ENCODE measurements around the gene KRTAP10-12.
A peak's percentile ranks its signal among the peaks of the same experiment; 100 is the strongest.

Gene KRTAP10-12

GRCh38 chr21:44699502-44700001 is 2.6 kb downstream of the KRTAP10-12 start:
- DNase-seq = no peak

- DNase-seq = no peak
Measured at GRCh38 chr21:44700101-44701022, 3.4 kb downstream of the KRTAP10-12 start.

- no peak for DNase-seq
Measured at GRCh38 chr21:44701023-44701400, 4.0 kb downstream of the KRTAP10-12 start.

DNA sequence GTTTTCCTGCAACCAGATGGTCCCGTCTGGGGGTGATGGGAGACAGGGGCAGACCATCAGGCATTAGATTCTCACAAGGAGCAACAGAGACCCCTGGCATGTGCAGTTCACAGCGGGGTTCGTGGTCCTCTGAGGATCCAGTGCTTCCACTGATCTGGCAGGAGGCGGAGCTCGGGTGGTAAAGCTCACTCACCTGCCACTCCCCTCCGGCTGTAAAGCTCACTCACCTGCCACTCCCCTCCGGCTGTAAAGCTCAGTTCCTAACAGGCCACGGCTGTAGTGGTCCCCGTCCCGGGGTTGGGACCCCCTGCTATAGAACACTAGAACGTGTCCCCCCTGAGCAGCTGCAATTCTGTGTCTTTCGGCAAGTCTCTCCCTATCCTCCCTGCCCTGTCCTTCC is 4.6 kb downstream of the KRTAP10-12 start:
- no peak for DNase-seq

DNA sequence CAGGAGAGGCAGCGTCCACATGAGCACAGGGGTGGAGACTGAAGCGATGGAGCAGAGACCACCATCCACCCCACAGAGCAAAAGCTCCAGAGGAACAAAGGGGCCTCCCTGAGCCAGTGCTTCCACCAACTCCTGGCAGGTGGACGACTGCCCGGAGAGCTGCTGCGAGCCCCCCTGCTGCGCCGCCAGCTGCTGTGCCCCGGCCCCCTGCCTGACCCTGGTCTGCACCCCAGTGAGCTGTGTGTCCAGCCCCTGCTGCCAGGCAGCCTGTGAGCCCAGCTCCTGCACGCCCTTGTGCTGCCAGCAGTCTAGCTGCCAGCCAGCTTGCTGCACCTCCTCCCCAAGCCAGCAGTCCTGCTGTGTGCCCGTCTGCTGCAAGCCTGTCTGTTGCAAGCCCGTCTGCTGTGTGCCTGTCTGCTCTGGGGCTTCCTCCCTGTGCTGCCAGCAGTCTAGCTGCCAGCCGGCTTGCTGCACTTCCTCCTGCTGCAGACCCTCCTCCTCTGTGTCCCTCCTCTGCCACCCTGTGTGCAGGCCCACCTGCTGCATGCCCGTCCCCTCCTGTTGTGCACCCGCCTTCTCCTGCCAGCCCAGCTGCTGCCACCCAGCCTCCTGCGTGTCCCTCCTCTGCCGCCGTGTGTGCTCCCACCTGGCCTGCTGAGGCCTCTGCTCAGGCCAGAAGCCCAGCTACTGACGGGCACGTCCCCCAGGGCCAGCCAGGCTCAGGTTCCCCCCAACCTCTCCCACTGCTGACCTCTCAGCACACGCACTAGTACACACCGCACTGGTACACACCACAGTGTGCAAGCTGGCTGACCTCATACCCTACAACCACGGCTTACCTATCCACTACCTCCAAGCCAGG is 5.4 kb downstream of the KRTAP10-12 start:
- no peak for DNase-seq

DNA sequence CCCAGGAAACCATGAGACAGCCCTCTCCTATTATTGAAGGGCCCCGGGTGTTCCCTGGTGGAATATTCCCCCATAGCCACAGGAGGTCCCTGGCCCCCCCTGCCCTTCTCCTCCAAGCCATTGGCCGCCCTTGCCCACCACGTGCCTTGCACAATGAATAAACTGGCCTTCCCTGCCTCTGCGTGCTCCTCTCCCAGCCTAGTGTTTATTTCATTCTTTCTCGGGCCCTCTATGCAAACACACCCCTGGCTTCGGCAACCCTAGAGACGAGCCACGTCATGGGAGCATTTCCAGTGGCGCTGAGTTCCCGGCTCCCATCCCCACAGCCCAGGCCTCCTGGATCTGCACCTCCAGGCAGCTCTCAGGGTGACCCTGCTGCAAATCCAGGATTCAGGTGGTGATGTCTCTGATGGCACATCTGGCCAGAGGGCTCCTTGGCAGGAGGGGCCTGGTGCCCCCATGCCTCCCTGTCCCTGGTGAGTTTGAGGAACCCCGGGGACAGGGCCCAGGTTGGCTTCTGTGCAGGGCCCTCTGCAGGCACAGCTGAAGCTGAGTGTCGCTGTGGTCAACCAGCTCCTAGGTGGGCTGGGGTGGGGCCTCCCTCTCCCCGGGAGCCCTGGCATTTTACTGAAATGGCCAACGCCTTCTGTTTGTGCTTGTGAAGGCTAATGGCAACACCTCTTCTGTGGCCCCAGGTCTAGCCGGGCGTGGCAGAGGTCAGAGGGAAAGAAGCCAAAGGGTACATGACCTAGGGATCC is 6.2 kb downstream of the KRTAP10-12 start:
- no peak for DNase-seq

DNA sequence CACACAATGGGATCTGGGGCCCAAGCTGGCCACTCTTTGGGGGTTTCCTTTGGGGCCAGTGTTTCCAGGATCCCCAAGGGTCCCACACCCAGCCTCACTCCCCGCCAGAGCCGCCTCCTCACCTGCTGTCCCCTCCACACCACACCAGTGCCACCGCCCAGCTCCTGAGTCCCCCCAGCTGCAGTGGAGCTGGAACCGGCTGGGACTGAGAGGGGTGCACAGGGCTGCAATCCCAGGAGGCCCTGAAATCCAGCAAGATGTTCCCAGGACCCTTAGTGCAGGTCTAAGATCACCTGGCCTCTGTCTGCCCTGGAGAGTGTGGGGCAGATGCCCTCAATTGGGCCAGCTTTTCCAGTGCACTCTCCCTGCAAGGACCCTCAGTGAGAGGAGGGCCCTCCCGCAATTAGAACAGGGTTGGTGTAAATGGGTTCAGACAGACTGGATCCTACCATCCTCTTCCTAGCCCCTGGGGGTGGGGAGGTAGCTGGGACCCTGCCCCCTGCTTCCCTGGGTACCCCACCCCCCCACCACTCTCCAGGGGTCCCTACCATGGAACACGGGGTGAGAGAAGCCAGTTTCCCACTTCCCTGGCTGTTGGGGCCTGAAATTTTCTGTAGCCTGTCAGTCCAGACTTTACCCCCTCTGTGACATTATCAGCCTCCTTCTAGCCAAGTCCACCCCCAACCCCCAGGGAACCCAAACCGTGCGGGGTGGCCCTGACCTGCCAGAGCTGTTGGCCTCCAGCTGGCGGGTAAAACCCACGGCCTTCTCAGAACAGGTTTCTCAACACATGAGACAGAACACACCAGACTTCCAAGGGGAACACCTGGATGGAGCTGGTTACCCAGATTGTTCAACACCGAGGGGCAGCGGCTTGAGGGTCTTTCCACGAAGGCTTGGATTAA is 7.0 kb downstream of the KRTAP10-12 start:
- no peak for DNase-seq

DNA sequence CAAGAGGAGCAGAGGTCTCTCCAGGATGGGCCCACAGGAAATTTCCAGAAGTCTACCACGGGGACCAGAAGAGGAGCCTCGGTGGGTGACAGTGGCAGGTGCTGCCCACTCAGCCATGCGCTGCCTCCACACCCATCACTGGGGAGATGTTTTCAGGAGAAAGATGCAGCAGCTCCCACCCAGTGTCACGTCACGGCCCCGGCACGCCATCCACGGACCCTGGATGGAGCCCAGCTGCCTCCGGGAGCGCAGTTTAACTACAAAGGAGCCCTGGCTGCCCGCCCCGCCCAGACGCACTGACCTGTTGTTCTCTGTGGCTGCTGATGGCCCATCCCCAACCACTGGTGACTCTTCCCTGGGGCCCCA is 7.6 kb downstream of the KRTAP10-12 start:
- no peak for DNase-seq

DNA sequence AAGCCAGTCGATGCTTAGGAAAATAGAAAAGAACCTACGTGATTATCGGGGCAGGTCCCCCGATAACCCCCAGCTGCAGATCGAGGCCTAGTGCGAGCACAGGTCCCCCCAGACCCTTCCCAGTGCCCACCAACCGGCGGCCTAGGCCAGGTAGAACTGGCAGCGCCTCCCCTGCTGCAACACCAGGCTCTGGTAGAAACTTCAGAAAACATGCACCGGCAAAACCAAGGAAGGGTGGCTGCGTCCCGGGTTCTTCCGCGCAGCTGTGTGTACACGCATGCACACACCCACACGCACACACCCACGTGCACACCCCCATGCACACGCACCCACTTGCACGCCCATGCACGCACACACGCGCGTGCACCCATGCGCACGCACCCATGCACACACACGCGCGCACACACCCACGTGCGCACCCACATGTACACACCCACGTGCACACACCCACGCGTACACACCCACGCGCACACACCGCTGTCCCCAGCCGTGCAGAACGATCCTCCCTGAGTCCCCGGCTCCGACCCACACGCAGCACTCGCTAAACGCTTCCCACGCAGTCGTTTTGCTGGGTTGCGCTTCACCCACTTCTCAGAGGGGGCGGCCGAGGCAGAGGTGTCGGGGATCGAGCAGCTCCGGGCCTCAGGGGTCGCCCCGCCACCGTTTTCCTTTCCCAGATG is 9.2 kb downstream of the KRTAP10-12 start:
- DNase-seq = no peak

GRCh38 chr21:44706706-44707581 is 10.0 kb downstream of the KRTAP10-12 start:
- DNase-seq = no peak

GRCh38 chr21:44708213-44708865 is 11.4 kb downstream of the KRTAP10-12 start:
- DNase-seq = no peak

- no peak for DNase-seq
Measured at GRCh38 chr21:44708866-44709425, 12.0 kb downstream of the KRTAP10-12 start.

GRCh38 chr21:44709426-44710293 is 12.7 kb downstream of the KRTAP10-12 start:
- DNase-seq = no peak

DNA sequence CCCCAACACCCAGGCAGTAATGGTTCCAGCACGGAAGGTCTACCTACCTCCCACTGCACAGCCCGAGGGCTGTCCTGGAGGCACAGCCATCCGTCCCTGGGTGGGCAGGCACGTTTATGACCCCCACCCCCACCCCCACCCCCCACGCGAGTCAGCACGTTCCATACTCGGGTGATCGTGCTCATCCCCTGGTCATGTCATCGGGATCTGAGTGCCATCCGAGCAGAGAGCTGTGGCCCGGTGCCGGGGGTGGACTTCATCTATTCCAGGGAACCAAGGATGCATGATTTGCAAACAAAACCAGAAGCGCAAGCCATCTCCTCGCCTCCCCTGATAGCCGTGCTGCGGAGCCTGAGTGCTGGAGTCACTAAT is 13.3 kb downstream of the KRTAP10-12 start:
- DNase-seq = peak; percentile 6

GRCh38 chr21:44710756-44711326 is 13.9 kb downstream of the KRTAP10-12 start:
- no peak for DNase-seq

- DNase-seq = no peak
Measured at GRCh38 chr21:44711327-44712202, 14.6 kb downstream of the KRTAP10-12 start, which contains the start of gene TSPEAR. TSS of gene TSPEAR (minus strand) at chr21:44711572. CDS start at chr21:44711514, 58 bp downstream.
